Mesenchymal stem cell (in vitro differentiated cells and primary cell): Measurements from ENCODE around the gene MICALL1.
A peak's percentile ranks its signal among the peaks of the same experiment; 100 is the strongest.

Source experiments
- DNase-seq: peaks from one replicate; pipeline ENCODE4 v3.0.0-alpha.2; 2013
- H2AFZ ChIP-seq: one replicate; pipeline ENCODE4 v1.6.1; 2013; ENCODE audit warnings: low read depth, mild to moderate bottlenecking, control low read depth, inconsistent platforms, low read length, moderate library complexity
- H2AK5ac ChIP-seq: 2 replicates; pipeline ENCODE4 v1.6.1; 2013; ENCODE audit warnings: low read length, moderate library complexity, mild to moderate bottlenecking, inconsistent platforms; ENCODE audit not compliant: severe bottlenecking
- H2BK120ac ChIP-seq: one replicate; pipeline ENCODE4 v1.6.1; 2013; ENCODE audit warnings: low read depth, mild to moderate bottlenecking, inconsistent platforms, low read length, moderate library complexity
- H2BK12ac ChIP-seq, 2 experiments: one replicate each; pipeline ENCODE4 v1.6.1; 2013; ENCODE audit warnings: inconsistent platforms in 2 of 2, low read length in 2 of 2, mild to moderate bottlenecking in 2 of 2, moderate library complexity in 2 of 2, control low read depth in 1 of 2
- H2BK15ac ChIP-seq: one replicate; pipeline ENCODE4 v1.6.1; 2013; ENCODE audit warnings: mild to moderate bottlenecking, low read depth, inconsistent platforms; ENCODE audit not compliant: poor library complexity, severe bottlenecking
- H2BK5ac ChIP-seq: 2 replicates; pipeline ENCODE4 v1.6.1; 2013; ENCODE audit warnings: low read depth, mild to moderate bottlenecking, low read length, control low read depth, inconsistent platforms; ENCODE audit not compliant: poor library complexity, severe bottlenecking
- H3K14ac ChIP-seq, 2 experiments: one replicate each; pipeline ENCODE4 v1.6.1; 2013; ENCODE audit warnings: inconsistent platforms in 2 of 2, low read length in 2 of 2, control low read depth in 1 of 2, mild to moderate bottlenecking in 1 of 2, moderate library complexity in 1 of 2
- H3K18ac ChIP-seq, 2 experiments: one replicate each; pipeline ENCODE4 v1.6.1; 2013; ENCODE audit warnings: inconsistent platforms in 2 of 2, low read length in 2 of 2, control low read depth in 1 of 2, low read depth in 1 of 2, mild to moderate bottlenecking in 1 of 2
- H3K23ac ChIP-seq, 2 experiments: one replicate each; pipeline ENCODE4 v1.6.1; 2013; ENCODE audit warnings: inconsistent platforms in 2 of 2, low read length in 2 of 2, mild to moderate bottlenecking in 2 of 2, moderate library complexity in 2 of 2, control low read depth in 1 of 2
- H3K27ac ChIP-seq: 2 replicates; pipeline ENCODE4 v1.5.1; 2013; ENCODE audit warnings: mild to moderate bottlenecking, moderate library complexity, low read length, control low read depth, inconsistent platforms; ENCODE audit not compliant: poor library complexity, severe bottlenecking
- H3K27me3 ChIP-seq, 2 experiments: 2 replicates each; pipeline versions ENCODE4 v1.6.1 to v1.7.0; 2013; ENCODE audit warnings: low read length in 2 of 2, mild to moderate bottlenecking in 2 of 2, moderate library complexity in 2 of 2, control low read depth in 1 of 2, inconsistent platforms in 1 of 2; ENCODE audit not compliant: control insufficient read depth in 1 of 2, insufficient read depth in 1 of 2
- H3K36me3 ChIP-seq, 2 experiments: 2 replicates each; pipeline versions ENCODE4 v1.6.1 to v1.7.0; 2013; ENCODE audit warnings: low read length in 2 of 2, control low read depth in 1 of 2, inconsistent platforms in 1 of 2, low read depth in 1 of 2, mild to moderate bottlenecking in 1 of 2; ENCODE audit not compliant: insufficient read depth in 2 of 2, control insufficient read depth in 1 of 2
- H3K4ac ChIP-seq, 2 experiments: one replicate each; pipeline ENCODE4 v1.6.1; 2013; ENCODE audit warnings: inconsistent platforms in 2 of 2, low read length in 2 of 2, mild to moderate bottlenecking in 2 of 2, moderate library complexity in 2 of 2, control low read depth in 1 of 2, low read depth in 1 of 2
- H3K4me1 ChIP-seq: 2 replicates; pipeline ENCODE4 v1.6.1; 2013; ENCODE audit warnings: low read depth, low read length, control low read depth; ENCODE audit not compliant: control insufficient read depth, insufficient read depth
- H3K4me2 ChIP-seq: 2 replicates; pipeline ENCODE4 v1.6.1; 2013; ENCODE audit warnings: low read length, mild to moderate bottlenecking, inconsistent platforms; ENCODE audit not compliant: poor library complexity, severe bottlenecking
- H3K4me3 ChIP-seq, 2 experiments: 2 replicates each; pipeline versions ENCODE4 v1.5.1 to v1.7.0; 2013; ENCODE audit warnings: low read length in 2 of 2, mild to moderate bottlenecking in 2 of 2, control low read depth in 1 of 2, low read depth in 1 of 2; ENCODE audit not compliant: insufficient read depth in 1 of 2
- H3K79me1 ChIP-seq: replicated peaks from 2 replicates; pipeline ENCODE4 v1.6.1; 2013; ENCODE audit warnings: mild to moderate bottlenecking, control low read depth, low read length, inconsistent platforms; ENCODE audit not compliant: poor library complexity, severe bottlenecking
- H3K9ac ChIP-seq: 2 replicates; pipeline ENCODE4 v1.7.0; 2013; ENCODE audit warnings: mild to moderate bottlenecking, low read length, moderate library complexity
- H3K9me3 ChIP-seq: 2 replicates; pipeline ENCODE4 v1.7.0; 2013; ENCODE audit warnings: mild to moderate bottlenecking, low read length; ENCODE audit not compliant: control insufficient read depth
- H4K8ac ChIP-seq: one replicate; pipeline ENCODE4 v1.6.1; 2013; ENCODE audit warnings: inconsistent platforms, mild to moderate bottlenecking, low read length, moderate library complexity
- H4K91ac ChIP-seq: one replicate; pipeline ENCODE4 v1.6.1; 2013; ENCODE audit warnings: mild to moderate bottlenecking, low read length, inconsistent platforms
- WGBS: methylation state at CpG from one replicate; pipeline ENCODE4 v1.1.7; 2013; ENCODE audit warnings: mixed read lengths; 5-methylcytosine and 5-hydroxymethylcytosine counted together

MICALL1 gene

GRCh38 chr22:37887584-37888378 lies 18.3 kb upstream of the MICALL1 start:
- Histone ChIP-seq H2BK15ac (no peak overlapping the region), H2BK5ac (peak overlapping the region; percentile 26), H3K4me1 (peaks cover 5% of the 10 kb centered on the region), H3K18ac (no peak overlapping the region), H3K4me3 (no peak overlapping the region), H2BK12ac (no peak overlapping the region), H3K36me3 (peaks cover 44 to 47% of the 10 kb centered on the region in 2 experiments), H2BK120ac (no peak overlapping the region), H2AK5ac (peak overlapping the region; percentile 79), H3K4me2 (no peak overlapping the region), H3K79me1 (peaks cover 9% of the 10 kb centered on the region), H3K9me3 (no peaks in the 10 kb centered on the region), H3K9ac (peak overlapping the region; percentile 77), H3K14ac (no peak overlapping the region), H3K23ac (no peak overlapping the region), H4K8ac (no peak overlapping the region), H3K27me3 (no peaks in the 10 kb centered on the region), H4K91ac (no peak overlapping the region), H2AFZ (no peak overlapping the region), H3K4ac (no peak overlapping the region), H3K27ac (peak overlapping the region; percentile 91)
- 76% methylated on average over 4 of the region's 6 CpGs for WGBS
- peak; percentile 74 for DNase-seq

GRCh38 chr22:37891926-37892325 lies 14.2 kb upstream of the MICALL1 start:
- Histone ChIP-seq H3K9me3 (no peaks in the 10 kb centered on the region), H3K9ac (no peak overlapping the region), H2BK12ac (no peak overlapping the region), H3K4me1 (peaks cover 23% of the 10 kb centered on the region), H2BK15ac (no peak overlapping the region), H3K27me3 (no peaks in the 10 kb centered on the region), H2AK5ac (no peak overlapping the region), H4K91ac (no peak overlapping the region), H3K36me3 (peaks cover 36% of the 10 kb centered on the region in 2 experiments), H3K23ac (no peak overlapping the region), H3K27ac (no peak overlapping the region), H3K4ac (no peak overlapping the region), H3K4me3 (no peak overlapping the region), H3K18ac (no peak overlapping the region), H3K4me2 (no peak overlapping the region), H2BK120ac (no peak overlapping the region), H2AFZ (no peak overlapping the region), H4K8ac (no peak overlapping the region), H3K79me1 (peaks cover 3% of the 10 kb centered on the region), H2BK5ac (no peak overlapping the region), H3K14ac (no peak overlapping the region)
- no peak for DNase-seq
- WGBS = 90% methylated on average over 3 of the region's 3 CpGs

GRCh38 chr22:37892566-37893335 lies 13.3 kb upstream of the MICALL1 start:
- Histone ChIP-seq H4K8ac (no peak overlapping the region), H3K79me1 (peaks cover 3% of the 10 kb centered on the region), H4K91ac (peak overlapping the region; percentile 35), H2BK15ac (no peak overlapping the region), H3K23ac (no peak overlapping the region), H3K27ac (no peak overlapping the region), H2AFZ (no peak overlapping the region), H3K4ac (no peak overlapping the region), H2BK12ac (peak overlapping the region in 1 of 2 experiments; percentile 21), H3K27me3 (no peaks in the 10 kb centered on the region), H2AK5ac (no peak overlapping the region), H3K4me1 (peaks cover 23% of the 10 kb centered on the region), H2BK120ac (no peak overlapping the region), H3K4me3 (no peak overlapping the region), H3K14ac (no peak overlapping the region), H3K18ac (no peak overlapping the region), H3K9me3 (no peaks in the 10 kb centered on the region), H3K9ac (no peak overlapping the region), H3K4me2 (no peak overlapping the region), H3K36me3 (peaks cover 32 to 34% of the 10 kb centered on the region in 2 experiments), H2BK5ac (no peak overlapping the region)
- DNase-seq = no peak
- 93% methylated on average over 5 of the region's 7 CpGs for WGBS

GRCh38 chr22:37893583-37893983 lies 12.5 kb upstream of the MICALL1 start:
- no peak overlapping the region for H3K4me3 ChIP-seq
- H3K27me3 ChIP-seq = no peaks in the 10 kb centered on the region
- DNase-seq = no peak
- peak overlapping the region; percentile 21 for H4K91ac ChIP-seq
- H3K4me2 ChIP-seq = no peak overlapping the region
- peak overlapping the region in 1 of 2 experiments; percentile 51 for H3K4ac ChIP-seq
- H2BK120ac ChIP-seq = no peak overlapping the region
- H3K18ac ChIP-seq = no peak overlapping the region
- no peak overlapping the region for H2AFZ ChIP-seq
- no peaks in the 10 kb centered on the region for H3K9me3 ChIP-seq
- peak overlapping the region; percentile 4 for H2AK5ac ChIP-seq
- no peak overlapping the region for H3K27ac ChIP-seq
- no peak overlapping the region for H2BK12ac ChIP-seq
- WGBS = 89% methylated on average over 5 of the region's 5 CpGs
- H3K36me3 ChIP-seq = peaks cover 27 to 34% of the 10 kb centered on the region in 2 experiments
- H2BK15ac ChIP-seq = peak overlapping the region; percentile 75
- H3K4me1 ChIP-seq = peaks cover 26% of the 10 kb centered on the region
- H3K79me1 ChIP-seq = peaks cover 3% of the 10 kb centered on the region
- peak overlapping the region; percentile 38 for H4K8ac ChIP-seq
- H3K23ac ChIP-seq = no peak overlapping the region
- H3K9ac ChIP-seq = no peak overlapping the region
- no peak overlapping the region for H2BK5ac ChIP-seq
- no peak overlapping the region for H3K14ac ChIP-seq
